ENCODE data around the gene CENPE. TPM values are rescaled to one million over a fixed set of nuclear protein-coding genes. Genes with fewer than 3 reads are reported as not detected.

Gene CENPE
- total and polyA plus RNA-seq, 2 donors (not counting 3 experiments of a cell fraction or from before 2014, with no cell fraction given): 1.7 to 50.8 TPM

DNA sequence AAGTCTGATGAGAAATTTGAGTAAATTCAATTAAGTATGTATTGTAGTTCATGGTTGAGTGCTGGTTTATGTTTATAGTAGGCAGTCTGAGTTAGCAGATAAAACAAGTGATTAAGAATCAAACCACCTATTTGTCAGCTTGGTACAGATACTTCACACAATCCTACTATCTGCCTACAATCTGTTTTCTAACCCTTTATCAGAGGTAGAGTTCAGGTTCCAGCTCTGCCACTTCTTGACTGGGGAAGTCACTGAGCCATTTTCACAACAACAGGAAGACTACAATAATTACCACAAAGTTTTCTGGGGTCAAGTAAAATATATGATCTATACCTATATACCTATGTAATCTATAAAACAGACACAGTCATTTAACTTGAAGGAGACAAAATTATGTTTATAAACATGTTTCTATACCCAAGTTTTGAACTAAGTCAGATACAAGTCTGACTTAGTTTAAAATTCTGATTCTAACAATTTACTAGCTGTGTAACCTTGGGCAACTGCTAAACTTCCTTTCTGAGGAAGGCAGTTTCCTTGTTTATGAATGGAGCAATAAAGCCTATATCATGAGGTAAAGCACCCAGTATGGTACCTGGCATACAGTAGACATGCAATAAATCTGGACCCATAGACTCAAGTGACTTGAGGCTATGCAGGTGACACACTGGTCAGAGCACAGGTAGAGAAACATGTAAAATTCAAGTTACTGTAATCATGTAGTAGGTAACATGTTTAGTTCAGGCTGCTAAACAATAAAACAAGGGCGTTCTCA is 61.3 kb downstream of the CENPE start:
- no peak overlapping the region for H3K4me3 ChIP-seq (replicated peaks in 1 of 3; ENCODE audit: insufficient read depth in 1 of 3, low read depth in 1 of 3, low read length in 3 of 3)
- peaks cover 3 to 32% of the 10 kb centered on the region in 2 experiments for H3K36me3 ChIP-seq (ENCODE audit: control insufficient read depth in 2 of 2, extremely low read depth in 1 of 2, insufficient read depth in 2 of 2, low read length in 2 of 2)
- no peaks in the 10 kb centered on the region for H3K9me3 ChIP-seq (replicated peaks; ENCODE audit: control insufficient read depth, insufficient read depth, low read length)
- FAIRE-seq (peak; percentile 33), DNase-seq (ENCODE audit: low read depth, low spot score) (peak; percentile 75)
- no peaks in the 10 kb centered on the region for H3K9me1 ChIP-seq (replicated peaks; ENCODE audit: control insufficient read depth, extremely low read depth, insufficient read depth, low read length)
- H3K4me1 ChIP-seq (ENCODE audit: control insufficient read depth, extremely low read depth, insufficient read depth, low read length): peaks cover 32% of the 10 kb centered on the region
- H4K20me1 ChIP-seq (replicated peaks; ENCODE audit: control insufficient read depth, extremely low read depth, insufficient read depth, low read length): no peaks in the 10 kb centered on the region
- peak overlapping the region; percentile 6 for H2AFZ ChIP-seq (ENCODE audit: low read depth, low read length)
- intact Hi-C loops (cut with micrococcal nuclease) (no loop called here), dilution Hi-C loops (cut with MboI; ENCODE audit: extremely low pct_ligation_motif_present, low sequenced_read_pairs) (no loop called here)
- TSS peak; percentile 63 for BruUV-seq (replicated peaks)
- H3K79me2 ChIP-seq (ENCODE audit: control insufficient read depth, insufficient read depth, low read length): no peaks in the 10 kb centered on the region
- H3K27ac ChIP-seq (ENCODE audit: insufficient read depth, low read depth, low read length): peak overlapping the region; percentile 78
- POLR2A ChIA-PET: no interaction called here
- TF ChIP-seq GATA2 (IDR thresholded peaks at IDR 0.05; ENCODE audit: insufficient read depth, insufficient read length, low read depth, low read length): peak; percentile 68
- no peak for TF ChIP-seq MAX (IDR thresholded peaks at IDR 0.05; ENCODE audit: insufficient read depth, insufficient read length)
- peak; percentile 35 for TF ChIP-seq POLR2AphosphoS5 (IDR thresholded peaks at IDR 0.05; ENCODE audit: insufficient read depth, low read depth, low read length)
- peak overlapping the region; percentile 33 for H3K4me2 ChIP-seq (ENCODE audit: insufficient read depth, low read length)
- CTCF ChIA-PET: interaction anchor here (0.6 to 1.3 kb wide), 2 partner anchors 33 to 37 kb away, joined by 3 to 7 read pairs; partner anchors contain the start of gene BDH2
- H3K9ac ChIP-seq (replicated peaks; ENCODE audit: extremely low read depth, insufficient read depth, low read length): peak overlapping the region; percentile 7
- H3K27me3 ChIP-seq (ENCODE audit: control insufficient read depth in 2 of 2, insufficient read depth in 2 of 2, low read length in 2 of 2): no peaks in the 10 kb centered on the region

GRCh38 chr4:103129174-103129573 is 69.0 kb downstream of the CENPE start:
- POLR2A ChIA-PET: no interaction called here
- TF ChIP-seq MAX (IDR thresholded peaks at IDR 0.05; ENCODE audit: insufficient read depth, insufficient read length): no peak
- no peak for TF ChIP-seq JUN (IDR thresholded peaks at IDR 0.05; ENCODE audit: borderline replicate concordance, insufficient read depth, insufficient read length, low read depth)
- TF ChIP-seq EZH2 (IDR thresholded peaks at IDR 0.05; ENCODE audit: borderline replicate concordance, low read depth, low read length, severe bottlenecking): no peak
- no peak for TF ChIP-seq GATA2 (IDR thresholded peaks at IDR 0.05; ENCODE audit: insufficient read depth, insufficient read length, low read depth, low read length)
- TF ChIP-seq POLR2A (IDR thresholded peaks at IDR 0.05; ENCODE audit: low read depth, low read length): no peak
- no peak for TF ChIP-seq MYC (IDR thresholded peaks at IDR 0.05; ENCODE audit: low read depth, low read length)
- no peak for TF ChIP-seq FOS (IDR thresholded peaks at IDR 0.05; ENCODE audit: borderline replicate concordance, insufficient read depth, low read length)
- no peak for TF ChIP-seq CTCF (IDR thresholded peaks at IDR 0.05; ENCODE audit: extremely low read depth in 1 of 2, insufficient read depth in 1 of 2, low read depth in 1 of 2, low read length in 2 of 2)
- no peaks in the 10 kb centered on the region for H4K20me1 ChIP-seq (replicated peaks; ENCODE audit: control insufficient read depth, extremely low read depth, insufficient read depth, low read length)
- DNase-seq (ENCODE audit: low read depth, low spot score) (no peak), FAIRE-seq (no peak)
- BruUV-seq (replicated peaks): no TSS peak
- no peak overlapping the region for H3K27ac ChIP-seq (ENCODE audit: insufficient read depth, low read depth, low read length)
- H3K4me3 ChIP-seq (replicated peaks in 1 of 3; ENCODE audit: insufficient read depth in 1 of 3, low read depth in 1 of 3, low read length in 3 of 3): no peak overlapping the region
- H3K27me3 ChIP-seq (ENCODE audit: control insufficient read depth in 2 of 2, insufficient read depth in 2 of 2, low read length in 2 of 2): no peaks in the 10 kb centered on the region
- no peaks in the 10 kb centered on the region for H3K9me3 ChIP-seq (replicated peaks; ENCODE audit: control insufficient read depth, insufficient read depth, low read length)
- H3K4me2 ChIP-seq (ENCODE audit: insufficient read depth, low read length): no peak overlapping the region
- dilution Hi-C loops (cut with MboI; ENCODE audit: extremely low pct_ligation_motif_present, low sequenced_read_pairs) (no loop called here), intact Hi-C loops (cut with micrococcal nuclease) (no loop called here)
- CTCF ChIA-PET: no interaction called here
- no peak overlapping the region for H2AFZ ChIP-seq (ENCODE audit: low read depth, low read length)
- peaks cover 3 to 13% of the 10 kb centered on the region in 2 experiments for H3K36me3 ChIP-seq (ENCODE audit: control insufficient read depth in 2 of 2, extremely low read depth in 1 of 2, insufficient read depth in 2 of 2, low read length in 2 of 2)
- H3K9me1 ChIP-seq (replicated peaks; ENCODE audit: control insufficient read depth, extremely low read depth, insufficient read depth, low read length): no peaks in the 10 kb centered on the region
- no peaks in the 10 kb centered on the region for H3K4me1 ChIP-seq (ENCODE audit: control insufficient read depth, extremely low read depth, insufficient read depth, low read length)
- H3K9ac ChIP-seq (replicated peaks; ENCODE audit: extremely low read depth, insufficient read depth, low read length): no peak overlapping the region
- peaks cover 8% of the 10 kb centered on the region for H3K79me2 ChIP-seq (ENCODE audit: control insufficient read depth, insufficient read depth, low read length)

All from endothelial cell of umbilical vein (primary cell).